HG02938 (cell line): ENCODE measurements around the gene ARF5.
A peak's percentile ranks its signal among the peaks of the same experiment; 100 is the strongest.
"Not testable (repeated sequence)": the region's sequence is repeated elsewhere in the genome, so short reads cannot be mapped to it uniquely, and the experiment has no call there.

Source experiments
- ATAC-seq: cut with Tn5 transposase; IDR thresholded peaks from one replicate; pipeline ENCODE4 v1.9.1; 2021; ENCODE audit warnings: mild to moderate bottlenecking, moderate library complexity; ENCODE audit not compliant: unreplicated experiment

The ARF5 gene

GRCh38 chr7:127588019-127588696 is at the start of gene ARF5:
Gene ARF5 (plus strand): TSS chr7:127588411. CDS start chr7:127588499, 88 bp downstream.
- peak; percentile 68 for ATAC-seq

GRCh38 chr7:127539116-127539515 is 49.1 kb upstream of the ARF5 start:
- ATAC-seq: no peak

- not testable (repeated sequence) for ATAC-seq
Measured at GRCh38 chr7:127540461-127540860, 47.8 kb upstream of the ARF5 start.

- ATAC-seq: no peak
Measured at GRCh38 chr7:127541548-127541947, 46.7 kb upstream of the ARF5 start.

GRCh38 chr7:127546313-127546712 is 41.9 kb upstream of the ARF5 start:
- no peak for ATAC-seq

- ATAC-seq: no peak
Measured at GRCh38 chr7:127550247-127550646, 38.0 kb upstream of the ARF5 start.

GRCh38 chr7:127551941-127552340 is 36.3 kb upstream of the ARF5 start:
- ATAC-seq: no peak

GRCh38 chr7:127556404-127556803 is 31.8 kb upstream of the ARF5 start:
- ATAC-seq: no peak

GRCh38 chr7:127557803-127558202 is 30.4 kb upstream of the ARF5 start:
- no peak for ATAC-seq

- ATAC-seq: no peak
Measured at GRCh38 chr7:127566242-127566641, 22.0 kb upstream of the ARF5 start.

GRCh38 chr7:127568034-127568433 is 20.2 kb upstream of the ARF5 start:
- ATAC-seq: not testable (repeated sequence)

- ATAC-seq: no peak
Measured at GRCh38 chr7:127571741-127572505, 16.3 kb upstream of the ARF5 start.

- ATAC-seq: no peak
Measured at GRCh38 chr7:127578036-127578684, 10.1 kb upstream of the ARF5 start.

GRCh38 chr7:127578711-127579275 is 9.4 kb upstream of the ARF5 start:
- no peak for ATAC-seq

GRCh38 chr7:127580612-127581011 is 7.6 kb upstream of the ARF5 start:
- ATAC-seq: no peak

- no peak for ATAC-seq
Measured at GRCh38 chr7:127581716-127582115, 6.5 kb upstream of the ARF5 start.

GRCh38 chr7:127582361-127582760 is 5.8 kb upstream of the ARF5 start:
- ATAC-seq: no peak

- ATAC-seq: no peak
Measured at GRCh38 chr7:127584648-127585043, 3.6 kb upstream of the ARF5 start.

GRCh38 chr7:127585044-127585953 is 2.9 kb upstream of the ARF5 start, which contains the start of gene GCC1:
Gene GCC1 (minus strand): TSS chr7:127585596. CDS start chr7:127585182, 414 bp downstream.
- ATAC-seq: peak; percentile 73

- ATAC-seq: no peak
Measured at GRCh38 chr7:127586346-127586745, 1.9 kb upstream of the ARF5 start.
